C4-2B (cell line): Measurements from ENCODE around the gene DSCAML1.

ENCODE experiments used
- CTCF ChIP-seq: fragments of 450-650 bp; conservative IDR thresholded peaks from 2 replicates; pipeline ENCODE4 v1.5.1; 2017; ENCODE audit warnings: mild to moderate bottlenecking
- ZFX ChIP-seq: fragments of 450-650 bp; IDR thresholded peaks from 2 replicates; pipeline ENCODE4 v1.6.1; 2017

- TF ChIP-seq CTCF: no peak
- no peak for TF ChIP-seq ZFX
Measured at GRCh38 chr11:117632306-117632705, 164.7 kb downstream of the DSCAML1 start.
